Breast epithelium (tissue), 4 donors: ENCODE results near the gene PANK1. TPM values are rescaled to one million over a fixed set of nuclear protein-coding genes. Genes with fewer than 3 reads are reported as not detected.
A peak's percentile ranks its signal among the peaks of the same experiment; 100 is the strongest.

ENCODE experiments used
- DNase-seq, 2 donors: peaks; one replicate each; pipeline ENCODE4 v3.0.0-alpha.2; 2019; ENCODE audit warnings: low spot score in 2 of 2
- H3K27ac ChIP-seq, 2 donors: fragments of 200-600 bp; sonication (generic) in 1 of 2; one replicate each; pipeline ENCODE4 v1.5.1; 2016 to 2019; ENCODE audit warnings: mild to moderate bottlenecking in 1 of 2
- H3K27me3 ChIP-seq, 2 donors: fragments of 200-600 bp; sonication (generic) in 1 of 2; one replicate each; pipeline versions ENCODE4 v1.5.1 to v1.6.0; 2017 to 2019; ENCODE audit warnings: control low read depth in 1 of 2, mild to moderate bottlenecking in 1 of 2
- H3K36me3 ChIP-seq: fragments of 200-600 bp; one replicate; pipeline ENCODE4 v1.5.1; 2019
- H3K4me1 ChIP-seq, 2 donors: fragments of 200-600 bp; sonication (generic); one replicate each; pipeline ENCODE4 v1.5.1; 2016 to 2019; ENCODE audit warnings: control low read depth in 1 of 2
- H3K4me3 ChIP-seq, 3 donors: fragments of 200-600 bp; sonication (generic); 1 replicate in 2 of 3; 2 replicates in 1 of 3; pipeline ENCODE4 v1.5.1; 2016 to 2019; ENCODE audit warnings: mild to moderate bottlenecking in 3 of 3, moderate library complexity in 2 of 3
- H3K9me3 ChIP-seq, 2 donors: fragments of 200-600 bp; sonication (generic) in 1 of 2; one replicate each; pipeline ENCODE4 v1.5.1; 2016 to 2019; ENCODE audit warnings: control low read depth in 1 of 2
- CTCF ChIP-seq, 3 donors: fragments of 450-650 bp; IDR thresholded peaks; one replicate each; pipeline ENCODE4 v1.5.1; 2016 to 2017; ENCODE audit warnings: antibody characterized with exemption in 3 of 3, mild to moderate bottlenecking in 3 of 3, moderate library complexity in 3 of 3
- POLR2A ChIP-seq: fragments of 450-650 bp; IDR thresholded peaks from one replicate; pipeline ENCODE4 v1.6.1; 2016; ENCODE audit warnings: antibody characterized with exemption, mild to moderate bottlenecking, moderate library complexity
- POLR2AphosphoS5 ChIP-seq, 3 donors: sonication (generic); formaldehyde crosslinking; IDR thresholded peaks; one replicate each; pipeline ENCODE4 v1.6.1; 2017; ENCODE audit warnings: antibody characterized with exemption in 3 of 3
- intact Hi-C: fragments of 100-400 bp; cut with DNase I; formaldehyde crosslinking; loops from one replicate; pipeline ENCODE4 v1.15.1; 2023; ENCODE audit warnings: low total_unique reads
- total RNA-seq, 3 donors: library from RNA; depleted of rRNA; stranded (reverse); fragments of >200 nt; gene quantifications; one replicate each; pipeline ENCODE4 v1.1.0, GENCODE V29; 2016

PANK1 gene
- total RNA-seq, result 1 to 10 TPM; 2.9 to 6.4 (median 5.1) TPM

- Histone ChIP-seq H3K4me3 (peak within 1 kb of the TSS; percentile 80 to 86 (median 84)), H3K36me3 (no peaks in the 10 kb centered on the region), H3K9me3 (no peaks in the 10 kb centered on the region), H3K27me3 (no peaks in the 10 kb centered on the region), H3K27ac (peak within 1 kb of the TSS; percentile 67 to 70), H3K4me1 (no peaks in the 10 kb centered on the region)
- DNase-seq, result peak; percentile 75 to 81
- TF ChIP-seq POLR2AphosphoS5 (IDR thresholded peaks at IDR 0.05) (peak in 1 of 3 donors; percentile 5), POLR2A (no peak)
- intact Hi-C loops, result no loop called here
Measured at GRCh38 chr10:89644967-89645741, at the start of gene PANK1. Gene PANK1, minus strand, starts transcription at chr10:89645242. Its CDS starts 351 bp downstream, at chr10:89644891.

- Histone ChIP-seq H3K9me3 (no peaks in the 10 kb centered on the region), H3K27ac (no peak overlapping the region), H3K36me3 (no peaks in the 10 kb centered on the region), H3K4me1 (no peaks in the 10 kb centered on the region), H3K4me3 (no peak overlapping the region), H3K27me3 (no peaks in the 10 kb centered on the region)
- TF ChIP-seq POLR2AphosphoS5 (IDR thresholded peaks at IDR 0.05) (no peak), CTCF (IDR thresholded peaks at IDR 0.05) (no peak)
- intact Hi-C loops, result no loop called here
- no peak for DNase-seq
Measured at GRCh38 chr10:89693176-89693575, 48.1 kb upstream of the PANK1 start.

GRCh38 chr10:89692416-89692815 lies 47.4 kb upstream of the PANK1 start:
- TF ChIP-seq POLR2A (no peak), CTCF (IDR thresholded peaks at IDR 0.05) (no peak), POLR2AphosphoS5 (IDR thresholded peaks at IDR 0.05) (no peak)
- DNase-seq, result no peak
- intact Hi-C loops, result no loop called here
- H3K9me3 ChIP-seq, result no peaks in the 10 kb centered on the region
- H3K27ac ChIP-seq, result no peak overlapping the region
- H3K4me1 ChIP-seq, result no peaks in the 10 kb centered on the region
- no peaks in the 10 kb centered on the region for H3K27me3 ChIP-seq
- H3K4me3 ChIP-seq, result no peak overlapping the region
- no peaks in the 10 kb centered on the region for H3K36me3 ChIP-seq

- Histone ChIP-seq H3K27ac (no peak overlapping the region), H3K9me3 (no peaks in the 10 kb centered on the region), H3K4me1 (no peaks in the 10 kb centered on the region), H3K4me3 (no peak overlapping the region), H3K27me3 (no peaks in the 10 kb centered on the region), H3K36me3 (no peaks in the 10 kb centered on the region)
- TF ChIP-seq CTCF (IDR thresholded peaks at IDR 0.05), result no peak
- TF ChIP-seq POLR2AphosphoS5 (IDR thresholded peaks at IDR 0.05), result no peak
- TF ChIP-seq POLR2A, result no peak
- DNase-seq, result no peak
- intact Hi-C loops, result no loop called here
Measured at GRCh38 chr10:89690027-89690426, 45.0 kb upstream of the PANK1 start.

- intact Hi-C loops, result no loop called here
- no peak for DNase-seq
- no peaks in the 10 kb centered on the region for H3K9me3 ChIP-seq
- no peak overlapping the region for H3K27ac ChIP-seq
- H3K36me3 ChIP-seq, result no peaks in the 10 kb centered on the region
- no peak overlapping the region for H3K4me3 ChIP-seq
- TF ChIP-seq CTCF (IDR thresholded peaks at IDR 0.05), result no peak
- TF ChIP-seq POLR2AphosphoS5 (IDR thresholded peaks at IDR 0.05), result no peak
- no peak for TF ChIP-seq POLR2A
- H3K27me3 ChIP-seq, result no peaks in the 10 kb centered on the region
- no peaks in the 10 kb centered on the region for H3K4me1 ChIP-seq
Measured at GRCh38 chr10:89685936-89686335, 40.9 kb upstream of the PANK1 start.
